ENCODE results near the gene SHANK3. TPM values are rescaled to one million over a fixed set of nuclear protein-coding genes. Genes with fewer than 3 reads are reported as not detected.

SHANK3 gene
- total RNA-seq, 1 donor from 2014 or later, result 4.2 TPM

GRCh38 chr22:50716290-50717024, 43.8 kb downstream of the SHANK3 start:
- Histone ChIP-seq H3K9ac (ENCODE audit: low read depth in 1 of 3, low read length in 3 of 3) (no peak overlapping the region), H3K36me3 (ENCODE audit: control insufficient read depth in 3 of 3, insufficient read depth in 3 of 3, low read length in 3 of 3) (no peaks in the 10 kb centered on the region), H3K9me3 (ENCODE audit: control insufficient read depth in 3 of 3, low read length in 3 of 3) (no peaks in the 10 kb centered on the region), H3K4me3 (ENCODE audit: low read length in 3 of 3) (no peak overlapping the region), H3K27me3 (ENCODE audit: control insufficient read depth in 3 of 3, insufficient read depth in 3 of 3, low read length in 3 of 3) (peaks cover 4 to 14% (median 7%) of the 10 kb centered on the region in 3 donors), H3K4me1 (ENCODE audit: control insufficient read depth in 3 of 3, insufficient read depth in 3 of 3, low read length in 3 of 3) (peaks cover 20 to 32% (median 25%) of the 10 kb centered on the region in 3 donors), H3K27ac (ENCODE audit: low read depth, low read length) (no peak overlapping the region)

GRCh38 chr22:50717709-50718351, 45.2 kb downstream of the SHANK3 start:
- peaks cover 7 to 24% (median 11%) of the 10 kb centered on the region in 3 donors for H3K27me3 ChIP-seq (ENCODE audit: control insufficient read depth in 3 of 3, insufficient read depth in 3 of 3, low read length in 3 of 3)
- no peaks in the 10 kb centered on the region for H3K36me3 ChIP-seq (ENCODE audit: control insufficient read depth in 3 of 3, insufficient read depth in 3 of 3, low read length in 3 of 3)
- no peak overlapping the region for H3K4me3 ChIP-seq (ENCODE audit: low read length in 3 of 3)
- H3K9ac ChIP-seq (ENCODE audit: low read depth in 1 of 3, low read length in 3 of 3), result no peak overlapping the region
- no peak overlapping the region for H3K27ac ChIP-seq (ENCODE audit: low read depth, low read length)
- H3K4me1 ChIP-seq (ENCODE audit: control insufficient read depth in 3 of 3, insufficient read depth in 3 of 3, low read length in 3 of 3), result peaks cover 23 to 30% (median 23%) of the 10 kb centered on the region in 3 donors
- H3K9me3 ChIP-seq (ENCODE audit: control insufficient read depth in 3 of 3, low read length in 3 of 3), result no peaks in the 10 kb centered on the region

GRCh38 chr22:50718352-50718709, 45.7 kb downstream of the SHANK3 start:
- H3K4me1 ChIP-seq (ENCODE audit: control insufficient read depth in 3 of 3, insufficient read depth in 3 of 3, low read length in 3 of 3), result peaks cover 19 to 30% (median 23%) of the 10 kb centered on the region in 3 donors
- peaks cover 7 to 24% (median 11%) of the 10 kb centered on the region in 3 donors for H3K27me3 ChIP-seq (ENCODE audit: control insufficient read depth in 3 of 3, insufficient read depth in 3 of 3, low read length in 3 of 3)
- no peaks in the 10 kb centered on the region for H3K9me3 ChIP-seq (ENCODE audit: control insufficient read depth in 3 of 3, low read length in 3 of 3)
- H3K4me3 ChIP-seq (ENCODE audit: low read length in 3 of 3), result no peak overlapping the region
- no peak overlapping the region for H3K9ac ChIP-seq (ENCODE audit: low read depth in 1 of 3, low read length in 3 of 3)
- H3K36me3 ChIP-seq (ENCODE audit: control insufficient read depth in 3 of 3, insufficient read depth in 3 of 3, low read length in 3 of 3), result no peaks in the 10 kb centered on the region
- H3K27ac ChIP-seq (ENCODE audit: low read depth, low read length), result no peak overlapping the region

GRCh38 chr22:50719814-50720300, 47.2 kb downstream of the SHANK3 start:
- H3K27me3 ChIP-seq (ENCODE audit: control insufficient read depth in 3 of 3, insufficient read depth in 3 of 3, low read length in 3 of 3), result peaks cover 7 to 24% (median 9%) of the 10 kb centered on the region in 3 donors
- peaks cover 0 to 5% (median 3%) of the 10 kb centered on the region in 3 donors for H3K36me3 ChIP-seq (ENCODE audit: control insufficient read depth in 3 of 3, insufficient read depth in 3 of 3, low read length in 3 of 3)
- H3K9ac ChIP-seq (ENCODE audit: low read depth in 1 of 3, low read length in 3 of 3), result no peak overlapping the region
- H3K9me3 ChIP-seq (ENCODE audit: control insufficient read depth in 3 of 3, low read length in 3 of 3), result no peaks in the 10 kb centered on the region
- no peak overlapping the region for H3K4me3 ChIP-seq (ENCODE audit: low read length in 3 of 3)
- peaks cover 14 to 28% (median 17%) of the 10 kb centered on the region in 3 donors for H3K4me1 ChIP-seq (ENCODE audit: control insufficient read depth in 3 of 3, insufficient read depth in 3 of 3, low read length in 3 of 3)
- H3K27ac ChIP-seq (ENCODE audit: low read depth, low read length), result no peak overlapping the region

GRCh38 chr22:50720301-50721256, 48.0 kb downstream of the SHANK3 start:
- no peaks in the 10 kb centered on the region for H3K9me3 ChIP-seq (ENCODE audit: control insufficient read depth in 3 of 3, low read length in 3 of 3)
- peak overlapping the region in 1 of 3 donors; percentile 13 for H3K4me3 ChIP-seq (ENCODE audit: low read length in 3 of 3)
- peaks cover 7 to 24% (median 10%) of the 10 kb centered on the region in 3 donors for H3K27me3 ChIP-seq (ENCODE audit: control insufficient read depth in 3 of 3, insufficient read depth in 3 of 3, low read length in 3 of 3)
- H3K27ac ChIP-seq (ENCODE audit: low read depth, low read length), result no peak overlapping the region
- H3K9ac ChIP-seq (ENCODE audit: low read depth in 1 of 3, low read length in 3 of 3), result peak overlapping the region in 1 of 3 donors; percentile 25
- H3K4me1 ChIP-seq (ENCODE audit: control insufficient read depth in 3 of 3, insufficient read depth in 3 of 3, low read length in 3 of 3), result peaks cover 14 to 30% (median 17%) of the 10 kb centered on the region in 3 donors
- peaks cover 0 to 5% (median 5%) of the 10 kb centered on the region in 3 donors for H3K36me3 ChIP-seq (ENCODE audit: control insufficient read depth in 3 of 3, insufficient read depth in 3 of 3, low read length in 3 of 3)

- Histone ChIP-seq H3K27ac (ENCODE audit: low read depth, low read length) (no peak overlapping the region), H3K36me3 (ENCODE audit: control insufficient read depth in 3 of 3, insufficient read depth in 3 of 3, low read length in 3 of 3) (peaks cover 0 to 6% (median 5%) of the 10 kb centered on the region in 3 donors), H3K27me3 (ENCODE audit: control insufficient read depth in 3 of 3, insufficient read depth in 3 of 3, low read length in 3 of 3) (peaks cover 7 to 24% (median 10%) of the 10 kb centered on the region in 3 donors), H3K9ac (ENCODE audit: low read depth in 1 of 3, low read length in 3 of 3) (peak overlapping the region in 1 of 3 donors; percentile 25), H3K4me3 (ENCODE audit: low read length in 3 of 3) (peak overlapping the region in 1 of 3 donors; percentile 13), H3K4me1 (ENCODE audit: control insufficient read depth in 3 of 3, insufficient read depth in 3 of 3, low read length in 3 of 3) (peaks cover 14 to 32% (median 17%) of the 10 kb centered on the region in 3 donors), H3K9me3 (ENCODE audit: control insufficient read depth in 3 of 3, low read length in 3 of 3) (no peaks in the 10 kb centered on the region)
These were observed 48.7 kb downstream of the SHANK3 start for GRCh38 chr22:50721257-50721844.

GRCh38 chr22:50722048-50722701, 49.6 kb downstream of the SHANK3 start:
- H3K36me3 ChIP-seq (ENCODE audit: control insufficient read depth in 3 of 3, insufficient read depth in 3 of 3, low read length in 3 of 3), result peaks cover 0 to 10% (median 5%) of the 10 kb centered on the region in 3 donors
- H3K4me1 ChIP-seq (ENCODE audit: control insufficient read depth in 3 of 3, insufficient read depth in 3 of 3, low read length in 3 of 3), result peaks cover 14 to 38% (median 17%) of the 10 kb centered on the region in 3 donors
- no peak overlapping the region for H3K4me3 ChIP-seq (ENCODE audit: low read length in 3 of 3)
- H3K27me3 ChIP-seq (ENCODE audit: control insufficient read depth in 3 of 3, insufficient read depth in 3 of 3, low read length in 3 of 3), result peaks cover 7 to 24% (median 10%) of the 10 kb centered on the region in 3 donors
- H3K9me3 ChIP-seq (ENCODE audit: control insufficient read depth in 3 of 3, low read length in 3 of 3), result no peaks in the 10 kb centered on the region
- no peak overlapping the region for H3K9ac ChIP-seq (ENCODE audit: low read depth in 1 of 3, low read length in 3 of 3)
- no peak overlapping the region for H3K27ac ChIP-seq (ENCODE audit: low read depth, low read length)

All from skeletal muscle tissue (tissue), 4 donors.